Gastroesophageal sphincter (tissue), 4 donors: ENCODE results near the gene C2CD2L. TPM values are rescaled to one million over a fixed set of nuclear protein-coding genes. Genes with fewer than 3 reads are reported as not detected.

Experiments
- ATAC-seq: fragments of 150-250 bp; one replicate; pipeline ENCODE4 v1.9.1; 2016; ENCODE audit warnings: mild to moderate bottlenecking, moderate library complexity
- H3K27ac ChIP-seq, 4 donors: fragments of 200-600 bp; sonication (generic) in 3 of 4; 1 replicate in 3 of 4; 2 replicates in 1 of 4; pipeline ENCODE4 v1.5.1; 2016 to 2019
- H3K27me3 ChIP-seq: fragments of 200-600 bp; sonication (generic); one replicate; pipeline ENCODE4 v1.5.1; 2019
- H3K36me3 ChIP-seq, 2 donors: fragments of 200-600 bp; sonication (generic); one replicate each; pipeline ENCODE4 v1.5.1; 2019; ENCODE audit warnings: control low read depth in 1 of 2
- H3K4me1 ChIP-seq, 3 donors: fragments of 200-600 bp; sonication (generic); 1 replicate in 2 of 3; 2 replicates in 1 of 3; pipeline ENCODE4 v1.5.1; 2016 to 2019; ENCODE audit warnings: control low read depth in 2 of 3
- H3K4me3 ChIP-seq, 2 donors: fragments of 200-600 bp; sonication (generic); one replicate each; pipeline ENCODE4 v1.5.1; 2019; ENCODE audit warnings: mild to moderate bottlenecking in 1 of 2, moderate library complexity in 1 of 2
- H3K9me3 ChIP-seq, 3 donors: fragments of 200-600 bp; sonication (generic); one replicate each; pipeline ENCODE4 v1.5.1; 2017 to 2019; ENCODE audit warnings: control low read depth in 2 of 3
- EP300 ChIP-seq: sonication (generic); formaldehyde crosslinking; IDR thresholded peaks from one replicate; pipeline ENCODE4 v1.6.1; 2017; ENCODE audit warnings: antibody characterized with exemption, mild to moderate bottlenecking
- POLR2A ChIP-seq, 2 donors: fragments of 450-650 bp; IDR thresholded peaks; one replicate each; pipeline ENCODE4 v1.6.1; 2017; ENCODE audit warnings: antibody characterized with exemption in 2 of 2, mild to moderate bottlenecking in 2 of 2, moderate library complexity in 1 of 2
- POLR2AphosphoS5 ChIP-seq: sonication (generic); formaldehyde crosslinking; IDR thresholded peaks from one replicate; pipeline ENCODE4 v1.6.1; 2017; ENCODE audit warnings: antibody characterized with exemption
- WGBS, 2 donors: methylation state at CpG; one replicate each; pipeline ENCODE4 v1.1.5; 2018; ENCODE audit warnings: low coverage in 1 of 2; 5-methylcytosine and 5-hydroxymethylcytosine counted together
- total RNA-seq, 4 donors: library from RNA; depleted of rRNA; stranded (reverse); fragments of >200 nt; gene quantifications; one replicate each; pipeline ENCODE4 v1.1.0, GENCODE V29; 2016
- TF ChIP-seq, protein P1 (sequence below), 4 experiments: fragments of 200-600 bp in 2 of 4; fragments of 450-650 bp in 2 of 4; sonication (generic) in 1 of 4; IDR thresholded peaks; one replicate each; pipeline ENCODE4 v1.5.1; 2017 to 2019; ENCODE audit warnings: antibody characterized with exemption in 4 of 4, mild to moderate bottlenecking in 2 of 4, moderate library complexity in 2 of 4

The C2CD2L gene
- total RNA-seq, 4 donors from 2014 or later: 3.4 to 13.3 (median 8.3) TPM

DNA sequence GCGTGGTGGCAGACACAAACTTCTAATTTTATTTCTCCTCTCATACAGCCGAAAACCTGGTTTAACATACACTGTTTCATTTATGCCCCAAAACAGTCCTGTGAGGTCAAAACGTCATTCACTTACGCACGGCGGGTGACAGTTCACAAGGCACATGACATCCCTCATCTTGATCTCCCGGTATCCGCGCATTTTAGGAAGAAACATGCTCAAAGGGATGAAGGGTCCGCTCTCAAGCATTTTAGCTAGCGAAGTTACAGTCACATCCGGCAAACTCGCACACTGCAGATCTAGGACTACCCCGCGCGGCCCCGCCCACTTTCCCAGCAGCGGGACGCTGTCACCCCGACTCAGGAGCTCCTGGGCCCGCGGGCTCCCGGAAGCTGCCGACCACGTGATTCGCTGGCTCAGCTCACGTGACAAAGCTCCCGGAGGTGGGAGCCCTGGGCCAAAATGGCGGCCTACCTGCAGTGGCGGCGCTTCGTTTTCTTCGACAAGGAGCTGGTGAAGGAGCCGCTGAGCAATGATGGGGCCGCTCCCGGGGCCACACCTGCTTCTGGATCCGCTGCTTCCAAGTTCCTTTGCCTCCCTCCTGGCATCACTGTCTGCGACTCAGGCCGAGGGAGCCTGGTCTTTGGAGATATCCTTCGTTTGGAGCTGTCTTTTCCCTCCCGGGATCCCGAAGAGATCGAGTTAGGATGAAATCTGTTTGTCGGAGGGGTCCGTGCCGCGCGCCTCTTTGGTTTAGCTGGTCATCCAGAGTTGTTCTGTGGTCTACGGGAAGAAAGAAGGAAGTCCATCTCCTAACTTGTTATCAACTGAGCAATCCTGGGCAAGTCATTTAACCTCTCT lies 39.5 kb upstream of the C2CD2L start, which contains the start of gene VPS11:
VPS11 (plus strand) TSS at position 448 of the 852 bp plus-strand sequence; CDS start at position 454, 6 bp downstream.
- Histone ChIP-seq H3K27ac (peak within 1 kb of the TSS; percentile 73 to 88 (median 86)), H3K4me3 (peak within 1 kb of the TSS; percentile 84 to 91), H3K36me3 (peaks cover 0 to 35% of the 10 kb centered on the region in 2 donors), H3K4me1 (peaks cover 2 to 47% (median 14%) of the 10 kb centered on the region in 3 donors), H3K27me3 (no peaks in the 10 kb centered on the region), H3K9me3 (no peaks in the 10 kb centered on the region)
- TF ChIP-seq POLR2A (IDR thresholded peaks at IDR 0.05) (peak; percentile 62 to 76), POLR2AphosphoS5 (peak; percentile 84), EP300 (no peak)
- TF ChIP-seq, protein P1, sequence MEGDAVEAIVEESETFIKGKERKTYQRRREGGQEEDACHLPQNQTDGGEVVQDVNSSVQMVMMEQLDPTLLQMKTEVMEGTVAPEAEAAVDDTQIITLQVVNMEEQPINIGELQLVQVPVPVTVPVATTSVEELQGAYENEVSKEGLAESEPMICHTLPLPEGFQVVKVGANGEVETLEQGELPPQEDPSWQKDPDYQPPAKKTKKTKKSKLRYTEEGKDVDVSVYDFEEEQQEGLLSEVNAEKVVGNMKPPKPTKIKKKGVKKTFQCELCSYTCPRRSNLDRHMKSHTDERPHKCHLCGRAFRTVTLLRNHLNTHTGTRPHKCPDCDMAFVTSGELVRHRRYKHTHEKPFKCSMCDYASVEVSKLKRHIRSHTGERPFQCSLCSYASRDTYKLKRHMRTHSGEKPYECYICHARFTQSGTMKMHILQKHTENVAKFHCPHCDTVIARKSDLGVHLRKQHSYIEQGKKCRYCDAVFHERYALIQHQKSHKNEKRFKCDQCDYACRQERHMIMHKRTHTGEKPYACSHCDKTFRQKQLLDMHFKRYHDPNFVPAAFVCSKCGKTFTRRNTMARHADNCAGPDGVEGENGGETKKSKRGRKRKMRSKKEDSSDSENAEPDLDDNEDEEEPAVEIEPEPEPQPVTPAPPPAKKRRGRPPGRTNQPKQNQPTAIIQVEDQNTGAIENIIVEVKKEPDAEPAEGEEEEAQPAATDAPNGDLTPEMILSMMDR (IDR thresholded peaks at IDR 0.05): peak in 1 of 4 experiments; percentile 13
- ATAC-seq: peak; percentile 99
- 0% methylated on average over 20 to 25 of the region's 49 CpGs for WGBS, 2 donors

DNA sequence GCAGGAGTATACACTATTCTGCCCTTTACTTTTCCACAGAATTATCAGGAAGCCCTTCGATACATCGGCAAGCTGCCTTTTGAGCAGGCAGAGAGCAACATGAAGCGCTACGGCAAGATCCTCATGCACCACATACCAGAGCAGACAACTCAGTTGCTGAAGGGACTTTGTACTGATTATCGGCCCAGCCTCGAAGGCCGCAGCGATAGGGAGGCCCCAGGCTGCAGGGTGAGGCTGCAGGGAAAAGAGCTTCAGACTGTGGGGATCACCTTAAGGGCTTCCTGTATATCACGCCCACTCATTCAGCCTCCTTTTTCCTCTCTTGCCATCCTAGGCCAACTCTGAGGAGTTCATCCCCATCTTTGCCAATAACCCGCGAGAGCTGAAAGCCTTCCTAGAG lies 29.3 kb upstream of the C2CD2L start:
- Histone ChIP-seq H3K36me3 (peaks cover 0 to 100% of the 10 kb centered on the region in 2 donors), H3K9me3 (no peaks in the 10 kb centered on the region), H3K4me1 (no peaks in the 10 kb centered on the region), H3K4me3 (no peak overlapping the region), H3K27me3 (no peaks in the 10 kb centered on the region), H3K27ac (no peak overlapping the region)
- no peak for TF ChIP-seq EP300
- TF ChIP-seq, protein P1 (IDR thresholded peaks at IDR 0.05): no peak
- TF ChIP-seq POLR2A (IDR thresholded peaks at IDR 0.05): no peak
- TF ChIP-seq POLR2AphosphoS5: no peak
- no peak for ATAC-seq
- WGBS, 2 donors: 92 to 93% methylated on average over 3 to 8 of the region's 11 CpGs

DNA sequence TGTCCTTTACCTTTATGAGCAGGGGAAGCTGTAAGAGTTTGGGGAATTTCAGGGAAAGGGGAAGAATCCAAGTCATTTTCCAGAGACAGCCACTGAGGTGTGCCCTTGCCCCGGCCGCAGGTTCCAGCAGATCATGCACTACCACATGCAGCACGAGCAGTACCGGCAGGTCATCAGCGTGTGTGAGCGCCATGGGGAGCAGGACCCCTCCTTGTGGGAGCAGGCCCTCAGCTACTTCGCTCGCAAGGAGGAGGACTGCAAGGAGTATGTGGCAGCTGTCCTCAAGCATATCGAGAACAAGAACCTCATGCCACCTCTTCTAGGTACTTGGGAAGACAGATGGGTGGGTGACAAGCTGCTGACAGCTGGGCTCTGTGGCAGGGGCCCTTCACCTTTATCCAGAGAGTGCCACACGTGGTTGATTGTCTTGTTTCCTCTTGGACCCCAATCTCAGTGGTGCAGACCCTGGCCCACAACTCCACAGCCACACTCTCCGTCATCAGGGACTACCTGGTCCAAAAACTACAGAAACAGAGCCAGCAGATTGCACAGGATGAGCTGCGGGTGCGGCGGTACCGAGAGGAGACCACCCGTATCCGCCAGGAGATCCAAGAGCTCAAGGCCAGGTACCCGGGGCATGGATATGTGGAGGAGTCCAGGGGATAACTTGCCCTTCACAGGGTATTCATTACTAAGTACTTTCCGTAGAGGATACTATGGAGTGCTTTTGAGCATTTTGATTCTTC lies 28.3 kb upstream of the C2CD2L start:
- no peaks in the 10 kb centered on the region for H3K4me1 ChIP-seq
- no peak for ATAC-seq
- H3K9me3 ChIP-seq: no peaks in the 10 kb centered on the region
- H3K27me3 ChIP-seq: no peaks in the 10 kb centered on the region
- no peak overlapping the region for H3K4me3 ChIP-seq
- TF ChIP-seq, protein P1 (IDR thresholded peaks at IDR 0.05): no peak
- no peak for TF ChIP-seq POLR2AphosphoS5
- TF ChIP-seq EP300: no peak
- no peak for TF ChIP-seq POLR2A (IDR thresholded peaks at IDR 0.05)
- no peak overlapping the region for H3K27ac ChIP-seq
- H3K36me3 ChIP-seq: peaks cover 0 to 93% of the 10 kb centered on the region in 2 donors
- WGBS, 2 donors: 88 to 93% methylated on average over 10 to 16 of the region's 19 CpGs

DNA sequence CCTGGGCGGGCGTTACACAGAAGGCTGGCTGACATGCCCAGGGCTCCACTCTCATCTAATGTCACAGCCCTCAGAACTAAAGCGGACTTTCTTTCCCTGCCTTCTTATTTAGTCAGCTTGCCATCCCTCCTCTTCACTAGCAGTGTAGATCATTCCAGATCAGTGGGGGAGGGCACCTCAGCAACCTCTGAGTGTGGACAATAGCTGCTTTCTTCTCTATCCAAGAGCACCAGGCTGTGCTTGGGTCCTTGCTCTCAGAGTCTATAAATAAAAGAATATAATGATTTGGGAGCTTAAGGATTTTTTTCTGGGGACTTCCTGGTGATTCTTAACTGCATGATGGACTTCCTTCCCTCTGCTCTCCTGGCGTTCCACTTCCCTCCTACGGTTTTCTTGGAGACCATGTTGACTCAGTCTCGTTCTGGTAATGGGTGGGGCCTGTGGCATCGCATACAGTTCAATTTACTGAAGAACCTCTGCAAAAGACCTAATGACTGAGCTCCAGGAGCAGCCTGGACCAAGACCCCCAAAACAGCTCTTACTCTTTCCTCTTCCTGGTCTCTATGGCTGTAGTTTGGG lies 25.4 kb upstream of the C2CD2L start:
- 40 to 55% methylated on average over 1 to 7 of the region's 7 CpGs for WGBS, 2 donors
- no peak overlapping the region for H3K27ac ChIP-seq
- ATAC-seq: no peak

More for the DNA sequence above, 25.4 kb upstream of the C2CD2L start:
- Histone ChIP-seq H3K36me3 (peaks cover 0 to 64% of the 10 kb centered on the region in 2 donors), H3K27me3 (no peaks in the 10 kb centered on the region), H3K4me1 (peaks cover 0 to 19% (median 9%) of the 10 kb centered on the region in 3 donors), H3K9me3 (no peaks in the 10 kb centered on the region), H3K4me3 (no peak overlapping the region)
- TF ChIP-seq POLR2AphosphoS5 (no peak), POLR2A (IDR thresholded peaks at IDR 0.05) (no peak), EP300 (no peak)
